ENCODE data around the gene RIMBP2.

RIMBP2 gene

GRCh38 chr12:130687796-130688778 is 28.0 kb downstream of the RIMBP2 start:
- TF ChIP-seq CTCF (conservative IDR thresholded peaks at IDR 0.05; ENCODE audit: control insufficient read depth, insufficient read depth, low read depth, low read length) = no peak
- DNase-seq (ENCODE audit: low read depth) = no peak

GRCh38 chr12:130687190-130687589 is 28.9 kb downstream of the RIMBP2 start:
- no peak for DNase-seq (ENCODE audit: low read depth)
- H3K4me3 ChIP-seq (ENCODE audit: control insufficient read depth, low read depth, low read length) = no peak overlapping the region
- TF ChIP-seq CTCF (conservative IDR thresholded peaks at IDR 0.05; ENCODE audit: control insufficient read depth, insufficient read depth, low read depth, low read length) = no peak

More at GRCh38 chr12:130687796-130688778, 28.0 kb downstream of the RIMBP2 start:
- H3K4me3 ChIP-seq (ENCODE audit: control insufficient read depth, low read depth, low read length) = no peak overlapping the region

GRCh38 chr12:130686511-130686991 is 29.5 kb downstream of the RIMBP2 start:
- no peak for DNase-seq (ENCODE audit: low read depth)
- H3K4me3 ChIP-seq (ENCODE audit: control insufficient read depth, low read depth, low read length) = no peak overlapping the region
- TF ChIP-seq CTCF (conservative IDR thresholded peaks at IDR 0.05; ENCODE audit: control insufficient read depth, insufficient read depth, low read depth, low read length) = no peak

GRCh38 chr12:130685850-130686249 is 30.2 kb downstream of the RIMBP2 start:
- no peak overlapping the region for H3K4me3 ChIP-seq (ENCODE audit: control insufficient read depth, low read depth, low read length)
- DNase-seq (ENCODE audit: low read depth) = no peak
- no peak for TF ChIP-seq CTCF (conservative IDR thresholded peaks at IDR 0.05; ENCODE audit: control insufficient read depth, insufficient read depth, low read depth, low read length)

- no peak overlapping the region for H3K4me3 ChIP-seq (ENCODE audit: control insufficient read depth, low read depth, low read length)
- TF ChIP-seq CTCF (conservative IDR thresholded peaks at IDR 0.05; ENCODE audit: control insufficient read depth, insufficient read depth, low read depth, low read length) = no peak
- no peak for DNase-seq (ENCODE audit: low read depth)
These were observed 30.8 kb downstream of the RIMBP2 start for GRCh38 chr12:130685250-130685787.

- no peak overlapping the region for H3K4me3 ChIP-seq (ENCODE audit: control insufficient read depth, low read depth, low read length)
- no peak for DNase-seq (ENCODE audit: low read depth)
- no peak for TF ChIP-seq CTCF (conservative IDR thresholded peaks at IDR 0.05; ENCODE audit: control insufficient read depth, insufficient read depth, low read depth, low read length)
These were observed 32.3 kb downstream of the RIMBP2 start for GRCh38 chr12:130683811-130684210.

All from fibroblast of mammary gland (primary cell).